Testis (tissue), 3 donors: ENCODE results near the gene FBLN1. TPM values are rescaled to one million over a fixed set of nuclear protein-coding genes. Genes with fewer than 3 reads are reported as not detected.

ENCODE experiments used
- DNase-seq: peaks from one replicate; pipeline ENCODE4 v3.0.0-alpha.2; 2019
- H3K27ac ChIP-seq, 2 donors: fragments of 200-600 bp; sonication (generic); one replicate each; pipeline ENCODE4 v1.5.1; 2019
- H3K27me3 ChIP-seq: fragments of 200-600 bp; sonication (generic); one replicate; pipeline ENCODE4 v1.5.1; 2019
- H3K36me3 ChIP-seq: fragments of 200-600 bp; sonication (generic); one replicate; pipeline ENCODE4 v1.5.1; 2017; ENCODE audit warnings: low read depth; ENCODE audit errors: missing control alignments
- H3K4me1 ChIP-seq: fragments of 200-600 bp; sonication (generic); one replicate; pipeline ENCODE4 v1.5.1; 2019
- H3K4me3 ChIP-seq, 2 donors: fragments of 200-600 bp; sonication (generic); one replicate each; pipeline ENCODE4 v1.5.1; 2017 to 2019
- H3K9me3 ChIP-seq: fragments of 200-600 bp; sonication (generic); one replicate; pipeline ENCODE4 v1.5.1; 2017
- POLR2A ChIP-seq: fragments of 450-650 bp; IDR thresholded peaks from one replicate; pipeline ENCODE4 v1.6.1; 2017; ENCODE audit warnings: antibody characterized with exemption, mild to moderate bottlenecking, moderate library complexity
- whole genome bisulfite sequencing, 2 donors: methylation state at CpG; one replicate each; pipeline ENCODE4 v1.1.5; 2018; 5-methylcytosine and 5-hydroxymethylcytosine counted together
- intact Hi-C: fragments of 100-400 bp; cut with DNase I; formaldehyde crosslinking; loops from one replicate; pipeline ENCODE4 v1.15.1; 2023; ENCODE audit warnings: low total_unique reads
- polyA plus RNA-seq: library from polyadenylated mRNA; stranded (reverse); fragments of 350-450 nt; fragmentation: Illumina TruSeq; extraction: RNeasy Lipid Tissue Mini Kit (QIAGEN cat#74804); gene quantifications from one replicate; pipeline ENCODE4 v1.2.3, GENCODE V29; 2014; ENCODE audit warnings: low read depth, low replicate concordance; ENCODE audit not compliant: insufficient read depth
- total RNA-seq, 2 donors: library from RNA; depleted of rRNA; stranded (reverse); fragments of >200 nt; gene quantifications; one replicate each; pipeline ENCODE4 v1.2.3, GENCODE V29; 2016
- TF ChIP-seq, protein P1 (sequence below), 3 experiments: fragments of 450-650 bp in 2 of 3; fragments of 200-600 bp in 1 of 3; sonication (generic) in 1 of 3; IDR thresholded peaks; one replicate each; pipeline ENCODE4 v1.5.1; 2016 to 2019; ENCODE audit warnings: antibody characterized with exemption in 3 of 3, mild to moderate bottlenecking in 2 of 3, moderate library complexity in 1 of 3

The FBLN1 gene
- total and polyA plus RNA-seq, 3 donors from 2014 or later = 32.4 to 154 (median 42.2) TPM

DNA sequence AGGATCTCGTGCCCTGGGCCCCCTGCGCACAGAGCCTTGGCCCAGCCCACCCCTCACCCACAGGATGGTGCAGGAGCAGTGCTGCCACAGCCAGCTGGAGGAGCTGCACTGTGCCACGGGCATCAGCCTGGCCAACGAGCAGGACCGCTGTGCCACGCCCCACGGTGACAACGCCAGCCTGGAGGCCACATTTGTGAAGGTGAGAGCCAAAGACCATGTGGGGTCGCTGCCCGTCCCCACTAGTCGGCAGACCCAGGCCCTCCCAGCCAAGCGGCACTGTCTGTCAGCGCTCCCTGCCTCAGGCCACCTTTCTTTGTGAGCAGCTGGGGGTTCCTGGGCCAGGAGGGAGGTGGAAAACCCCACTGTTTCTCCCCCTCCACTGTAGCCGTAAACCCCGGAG lies 22.8 kb downstream of the FBLN1 start:
- Histone ChIP-seq H3K4me3 (no peak overlapping the region), H3K27me3 (no peaks in the 10 kb centered on the region), H3K9me3 (no peaks in the 10 kb centered on the region), H3K4me1 (no peaks in the 10 kb centered on the region), H3K36me3 (no peaks in the 10 kb centered on the region), H3K27ac (no peak overlapping the region)
- WGBS, 2 donors = 89 to 93% methylated on average over 3 to 15 of the region's 15 CpGs
- intact Hi-C loops = no loop called here
- no peak for TF ChIP-seq POLR2A
- TF ChIP-seq, protein P1, sequence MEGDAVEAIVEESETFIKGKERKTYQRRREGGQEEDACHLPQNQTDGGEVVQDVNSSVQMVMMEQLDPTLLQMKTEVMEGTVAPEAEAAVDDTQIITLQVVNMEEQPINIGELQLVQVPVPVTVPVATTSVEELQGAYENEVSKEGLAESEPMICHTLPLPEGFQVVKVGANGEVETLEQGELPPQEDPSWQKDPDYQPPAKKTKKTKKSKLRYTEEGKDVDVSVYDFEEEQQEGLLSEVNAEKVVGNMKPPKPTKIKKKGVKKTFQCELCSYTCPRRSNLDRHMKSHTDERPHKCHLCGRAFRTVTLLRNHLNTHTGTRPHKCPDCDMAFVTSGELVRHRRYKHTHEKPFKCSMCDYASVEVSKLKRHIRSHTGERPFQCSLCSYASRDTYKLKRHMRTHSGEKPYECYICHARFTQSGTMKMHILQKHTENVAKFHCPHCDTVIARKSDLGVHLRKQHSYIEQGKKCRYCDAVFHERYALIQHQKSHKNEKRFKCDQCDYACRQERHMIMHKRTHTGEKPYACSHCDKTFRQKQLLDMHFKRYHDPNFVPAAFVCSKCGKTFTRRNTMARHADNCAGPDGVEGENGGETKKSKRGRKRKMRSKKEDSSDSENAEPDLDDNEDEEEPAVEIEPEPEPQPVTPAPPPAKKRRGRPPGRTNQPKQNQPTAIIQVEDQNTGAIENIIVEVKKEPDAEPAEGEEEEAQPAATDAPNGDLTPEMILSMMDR (IDR thresholded peaks at IDR 0.05) = no peak
- DNase-seq = no peak

DNA sequence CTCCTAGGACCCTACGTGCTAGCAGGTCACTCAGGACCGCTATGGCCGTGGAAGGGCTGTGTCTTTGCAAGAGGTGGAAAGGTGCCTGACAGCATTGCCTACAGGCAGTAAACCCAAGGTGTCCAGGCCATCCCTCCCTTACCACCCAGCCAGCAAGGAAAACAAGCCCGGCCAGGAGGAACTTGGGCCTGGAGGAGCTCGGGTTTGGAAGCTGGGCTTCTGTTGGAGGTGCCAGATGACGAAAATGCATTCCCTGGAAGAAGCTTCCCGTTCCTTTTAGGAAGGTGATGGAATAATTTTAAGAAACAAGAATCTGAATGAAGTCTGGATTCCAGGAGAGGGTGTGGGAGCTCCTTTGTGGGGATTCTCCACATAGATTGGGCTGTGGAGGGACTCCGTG lies 23.6 kb downstream of the FBLN1 start:
- TF ChIP-seq POLR2A = no peak
- TF ChIP-seq, protein P1 (IDR thresholded peaks at IDR 0.05) = no peak
- intact Hi-C loops = no loop called here
- Histone ChIP-seq H3K36me3 (no peaks in the 10 kb centered on the region), H3K4me1 (no peaks in the 10 kb centered on the region), H3K27ac (no peak overlapping the region), H3K9me3 (no peaks in the 10 kb centered on the region), H3K27me3 (no peaks in the 10 kb centered on the region), H3K4me3 (no peak overlapping the region)
- DNase-seq = no peak
- 71 to 86% methylated on average over 8 of the region's 8 CpGs for WGBS, 2 donors

DNA sequence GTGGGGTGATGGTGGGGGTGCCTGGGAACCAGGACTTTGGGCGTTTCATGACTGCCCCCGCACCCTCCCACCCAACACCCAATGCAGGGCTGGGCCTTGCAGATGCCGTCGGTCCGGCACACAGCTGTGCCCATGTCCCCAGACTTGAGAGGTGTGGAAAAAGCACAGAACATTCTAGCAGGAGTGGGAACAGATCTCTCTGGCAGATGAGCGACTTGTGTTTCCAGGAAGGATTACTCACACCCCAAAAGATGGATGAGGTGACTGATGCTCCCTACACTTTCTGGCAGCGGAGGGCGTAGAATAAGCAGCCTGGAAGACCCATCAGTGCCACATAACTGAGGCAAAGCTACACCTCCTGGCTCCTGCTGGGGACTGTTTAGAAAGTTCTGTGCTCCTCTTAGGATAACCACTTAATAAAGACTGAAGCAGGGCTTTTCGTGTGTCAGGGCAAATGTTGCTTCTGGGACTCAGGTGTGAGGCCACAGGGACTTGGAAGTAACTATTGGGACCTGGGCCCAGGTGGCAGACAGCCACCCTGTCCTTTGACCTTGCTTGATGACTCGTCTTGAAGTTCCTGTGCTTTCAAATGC lies 24.2 kb downstream of the FBLN1 start:
- Histone ChIP-seq H3K4me1 (no peaks in the 10 kb centered on the region), H3K9me3 (no peaks in the 10 kb centered on the region), H3K27me3 (no peaks in the 10 kb centered on the region), H3K4me3 (no peak overlapping the region), H3K27ac (no peak overlapping the region), H3K36me3 (no peaks in the 10 kb centered on the region)
- TF ChIP-seq, protein P1 (IDR thresholded peaks at IDR 0.05) = no peak
- TF ChIP-seq POLR2A = no peak
- intact Hi-C loops = no loop called here
- WGBS, 2 donors = 72 to 73% methylated on average over 9 to 10 of the region's 10 CpGs
- DNase-seq = no peak

DNA sequence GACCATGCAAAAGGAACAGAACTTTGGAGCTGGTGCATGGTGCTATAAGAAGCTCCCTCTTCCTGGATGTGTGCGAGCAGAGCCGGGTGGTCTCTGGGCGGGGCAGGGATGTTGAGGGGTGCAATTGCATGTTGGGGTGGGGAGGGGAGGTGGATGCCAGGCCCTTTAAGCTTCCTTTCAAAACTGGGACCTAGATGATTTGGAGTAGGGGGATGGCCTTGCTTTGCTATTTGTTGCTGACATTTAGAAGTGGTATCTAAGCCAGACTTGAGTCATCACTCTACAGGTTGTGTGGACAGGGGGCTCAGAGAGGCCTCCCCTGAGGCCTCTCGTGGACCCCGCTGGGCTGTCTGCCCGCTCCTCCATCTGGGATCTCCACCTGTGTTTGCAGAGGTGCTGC lies 24.8 kb downstream of the FBLN1 start:
- H3K9me3 ChIP-seq = no peaks in the 10 kb centered on the region
- no peaks in the 10 kb centered on the region for H3K36me3 ChIP-seq
- H3K4me3 ChIP-seq = no peak overlapping the region
- 92 to 100% methylated on average over 3 to 6 of the region's 6 CpGs for WGBS, 2 donors
- no peak overlapping the region for H3K27ac ChIP-seq
- no peak for TF ChIP-seq POLR2A
- TF ChIP-seq, protein P1 (IDR thresholded peaks at IDR 0.05) = no peak
- no peaks in the 10 kb centered on the region for H3K4me1 ChIP-seq
- intact Hi-C loops = no loop called here
- DNase-seq = no peak
- no peaks in the 10 kb centered on the region for H3K27me3 ChIP-seq

DNA sequence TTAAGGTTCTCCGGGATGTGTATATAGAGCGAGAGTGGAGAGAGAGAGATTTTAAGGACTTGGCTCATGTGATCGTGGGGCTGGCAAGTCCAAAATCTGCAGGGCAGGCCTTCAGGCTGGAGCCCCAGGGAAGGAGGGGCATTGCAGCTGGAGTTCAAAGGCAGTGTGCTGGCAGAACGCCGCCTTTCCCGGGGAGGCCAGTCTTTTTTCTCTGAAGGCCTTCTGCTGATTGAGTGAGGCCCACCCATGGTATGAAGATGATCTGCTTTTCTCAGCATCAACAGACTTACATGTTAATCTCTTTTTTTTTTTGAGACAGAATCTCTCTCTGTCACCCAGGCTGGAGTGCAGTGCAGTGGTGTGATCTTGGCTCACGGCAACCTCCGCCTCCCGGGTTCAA lies 25.4 kb downstream of the FBLN1 start:
- WGBS, 2 donors = 89 to 94% methylated on average over 9 of the region's 9 CpGs
- Histone ChIP-seq H3K27ac (no peak overlapping the region), H3K4me1 (no peaks in the 10 kb centered on the region), H3K9me3 (no peaks in the 10 kb centered on the region), H3K4me3 (no peak overlapping the region), H3K27me3 (no peaks in the 10 kb centered on the region), H3K36me3 (no peaks in the 10 kb centered on the region)
- TF ChIP-seq POLR2A = no peak
- TF ChIP-seq, protein P1 (IDR thresholded peaks at IDR 0.05) = no peak
- DNase-seq = no peak
- intact Hi-C loops = no loop called here
